K562 (cell line): ENCODE data around the gene ANKRD13B.

ENCODE experiments used
- CCAR2 ChIP-seq: fragments of 200-400 bp; formaldehyde crosslinking; IDR thresholded peaks from 2 replicates; pipeline ENCODE4 v1.6.1; 2017; ENCODE audit warnings: mild to moderate bottlenecking, low read depth, low read length
- CTCF ChIP-seq, 3 experiments: IDR thresholded peaks in 2 of 3; conservative IDR thresholded peaks in 1 of 3; 2 replicates each; pipeline ENCODE4 v1.5.1; 2011 to 2012; ENCODE audit warnings: low read length in 3 of 3, mild to moderate bottlenecking in 3 of 3, control low read depth in 2 of 3, improper control_type of control experiment in 1 of 3, inconsistent platforms in 1 of 3, low read depth in 1 of 3, mixed read lengths in 1 of 3, moderate library complexity in 1 of 3; ENCODE audit not compliant: insufficient read depth in 2 of 3
- EZH2 ChIP-seq: IDR thresholded peaks from 2 replicates; pipeline ENCODE4 v1.6.1; 2012; ENCODE audit warnings: low read depth, mild to moderate bottlenecking, inconsistent platforms, low read length, borderline replicate concordance
- FOS ChIP-seq: IDR thresholded peaks from 3 replicates; pipeline ENCODE4 v1.6.1; 2011; ENCODE audit not compliant: insufficient read length; ENCODE audit errors: extremely low read depth
- KAT7 ChIP-seq: sonication (generic); formaldehyde crosslinking; IDR thresholded peaks from 2 replicates; pipeline ENCODE4 v1.8.0; 2022; ENCODE audit warnings: missing genetic modification reagents, mild to moderate bottlenecking, borderline replicate concordance
- PTTG1 ChIP-seq: fragments of 450-650 bp; IDR thresholded peaks from 2 replicates; pipeline ENCODE4 v1.6.1; 2016; ENCODE audit warnings: low read depth, mild to moderate bottlenecking, missing genetic modification characterization, missing compliant biosample characterization
- RCOR1 ChIP-seq, 2 experiments: IDR thresholded peaks; 2 replicates each; pipeline ENCODE4 v1.6.1; 2012; ENCODE audit warnings: low read depth in 2 of 2, low read length in 2 of 2, borderline replicate concordance in 1 of 2, improper control_type of control experiment in 1 of 2
- TAF1 ChIP-seq: IDR thresholded peaks from 2 replicates; pipeline ENCODE4 v1.6.1; 2011; ENCODE audit warnings: mild to moderate bottlenecking, low read length, moderate library complexity; ENCODE audit not compliant: insufficient read depth, control insufficient read depth, severe bottlenecking; ENCODE audit errors: extremely low read depth
- XRCC5 ChIP-seq: fragments of 200-400 bp; formaldehyde crosslinking; IDR thresholded peaks from 2 replicates; pipeline ENCODE4 v1.6.1; 2017; ENCODE audit warnings: low read depth, mild to moderate bottlenecking, low read length
- ZBTB26 ChIP-seq: fragments of 450-650 bp; formaldehyde crosslinking; IDR thresholded peaks from 2 replicates; pipeline ENCODE4 v1.4.0; 2022; ENCODE audit warnings: missing genetic modification characterization
- ZNF121 ChIP-seq: sonication (generic); formaldehyde crosslinking; conservative IDR thresholded peaks from 2 replicates; pipeline ENCODE4 v1.8.0; 2022; ENCODE audit warnings: missing genetic modification reagents
- ZNF134 ChIP-seq: fragments of 250-450 bp; sonication (Bioruptor Pico); conservative IDR thresholded peaks from 2 replicates; pipeline ENCODE4 v1.4.0; 2020
- ZNF282 ChIP-seq: sonication (generic); formaldehyde crosslinking; IDR thresholded peaks from 2 replicates; pipeline ENCODE4 v1.8.1; 2023; ENCODE audit warnings: missing genetic modification reagents

GRCh38 chr17:29615492-29616299 lies 22.8 kb downstream of the ANKRD13B start:
- TF ChIP-seq ZNF282 (CRISPR knock-in tag): no peak
- TF ChIP-seq FOS: no peak
- TF ChIP-seq EZH2: no peak
- TF ChIP-seq CTCF (IDR thresholded peaks at IDR 0.05 in 2 of 3, conservative IDR thresholded peaks at IDR 0.05 in 1 of 3; ENCODE audit: insufficient read depth in 2 of 3, low read depth in 1 of 3, low read length in 3 of 3): no peak; a peak in 1 of 6 replicates
- no peak for TF ChIP-seq TAF1
- no peak for TF ChIP-seq ZNF134 (CRISPR knock-in tag)
- no peak for TF ChIP-seq ZBTB26 (CRISPR knock-in tag)
- no peak for TF ChIP-seq XRCC5
- TF ChIP-seq PTTG1: no peak
- no peak for TF ChIP-seq CCAR2
- TF ChIP-seq KAT7 (CRISPR knock-in tag): no peak
- TF ChIP-seq RCOR1 (IDR thresholded peaks at IDR 0.05; ENCODE audit: borderline replicate concordance in 1 of 2, low read depth in 2 of 2, low read length in 2 of 2): 0 out of 4 replicates have a peak, but pooled peaks of 1 of the 2 experiments have one; percentile 12
- TF ChIP-seq ZNF121 (CRISPR knock-in tag): no peak
